ENCODE measurements around the gene GPR183.

GPR183 gene

DNA sequence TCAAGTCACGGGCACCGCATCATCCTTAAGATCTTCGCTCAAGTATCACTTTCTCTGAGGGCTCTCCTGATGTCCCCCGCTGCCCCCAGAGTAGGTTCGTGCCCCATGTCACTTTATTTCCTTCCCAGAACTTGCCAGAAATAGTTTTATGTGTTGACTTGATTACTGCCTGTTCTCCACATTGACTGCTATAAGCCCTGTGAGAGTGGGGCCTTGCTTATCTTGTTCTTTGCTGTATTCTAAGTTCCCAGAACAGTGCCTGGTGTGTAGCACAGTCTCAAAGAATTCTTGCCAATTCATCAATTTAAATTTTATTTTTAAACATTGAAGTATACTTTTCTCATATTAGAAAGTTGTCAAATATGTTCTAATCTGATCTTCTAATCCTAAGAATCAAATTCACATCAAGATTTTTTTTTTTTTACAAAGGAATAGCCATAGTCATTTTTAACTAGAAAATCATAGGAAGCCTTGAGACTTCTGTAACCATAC lies 32.1 kb upstream of the GPR183 start:
- DNase-seq (ENCODE audit: low spot score), result no peak

DNA sequence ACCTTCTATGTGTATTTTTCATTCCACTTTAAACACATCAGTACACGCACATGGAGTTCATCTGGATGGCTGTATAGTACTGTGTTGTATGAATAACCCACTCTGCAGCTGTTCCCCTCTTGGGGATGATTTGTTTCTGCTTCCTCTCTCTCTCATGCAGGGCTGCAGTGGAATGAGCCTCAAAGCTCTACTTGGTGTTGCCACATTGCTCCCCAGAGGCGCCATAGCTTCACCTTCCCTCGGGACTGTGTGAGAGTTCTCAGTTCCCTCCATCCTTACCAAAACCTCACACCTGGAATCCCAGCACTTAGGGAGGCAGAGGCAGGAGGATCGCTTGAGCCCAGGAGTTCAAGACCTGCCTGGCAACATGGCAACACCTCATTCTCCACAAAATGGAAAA lies 28.4 kb upstream of the GPR183 start:
- no peak for DNase-seq (ENCODE audit: low spot score)

DNA sequence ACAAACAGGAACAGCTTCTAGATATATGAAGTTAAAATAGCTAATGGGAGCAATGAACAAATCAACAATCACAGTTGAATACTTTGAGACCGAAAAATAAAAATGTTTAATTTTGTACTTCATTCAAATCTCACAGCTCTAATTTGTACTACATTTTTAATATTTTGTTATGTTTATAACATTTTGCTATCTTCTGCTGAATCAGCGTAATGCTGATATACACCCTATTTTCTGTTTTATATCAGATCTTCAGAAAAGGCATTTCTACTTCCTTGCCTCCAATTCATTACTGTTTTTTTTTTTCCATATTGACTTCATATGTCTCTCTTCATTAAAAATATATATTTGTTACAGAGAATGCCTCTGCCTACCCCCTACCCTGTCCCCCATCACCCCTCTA lies 27.9 kb upstream of the GPR183 start:
- no peak for DNase-seq (ENCODE audit: low spot score)

DNA sequence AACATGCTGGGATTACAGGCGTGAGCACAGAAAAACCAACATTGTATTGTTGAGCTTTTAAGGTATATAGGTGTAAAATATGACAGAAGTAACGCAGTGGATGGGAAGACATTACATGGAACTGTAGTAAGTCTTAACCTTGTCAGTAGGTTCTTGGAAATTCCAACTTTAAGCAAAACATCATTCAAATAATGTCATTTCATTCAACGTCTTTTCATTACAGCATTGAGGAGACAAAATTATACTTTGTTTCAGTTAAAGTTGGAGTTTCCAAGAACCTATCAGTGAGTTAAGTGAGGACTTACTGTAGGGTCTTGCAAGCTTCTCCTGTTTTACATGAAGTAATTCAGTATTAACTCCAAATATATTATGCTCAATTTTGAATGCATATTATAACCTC lies 27.0 kb upstream of the GPR183 start:
- DNase-seq (ENCODE audit: low spot score), result no peak

DNA sequence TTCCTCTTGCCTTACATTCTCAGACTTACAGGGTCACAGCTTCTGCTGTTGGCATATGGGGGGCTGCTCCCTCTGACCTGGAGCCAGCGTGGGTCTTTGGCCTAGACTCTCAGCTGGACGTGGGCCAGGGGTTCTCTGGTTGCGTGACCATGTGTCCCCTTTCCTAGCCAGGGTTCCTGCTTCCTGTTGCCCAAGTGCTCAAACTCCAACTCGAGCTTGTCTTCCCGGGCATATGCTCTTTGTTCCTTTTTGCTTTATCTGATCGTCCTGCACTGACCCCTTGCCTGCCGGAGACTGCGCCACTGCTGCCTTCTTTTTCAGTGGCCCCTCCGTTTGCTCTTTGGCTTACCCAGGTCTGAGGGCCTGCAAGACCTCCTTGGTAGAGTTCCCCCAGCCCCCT lies 25.3 kb upstream of the GPR183 start:
- no peak for DNase-seq (ENCODE audit: low spot score)

DNA sequence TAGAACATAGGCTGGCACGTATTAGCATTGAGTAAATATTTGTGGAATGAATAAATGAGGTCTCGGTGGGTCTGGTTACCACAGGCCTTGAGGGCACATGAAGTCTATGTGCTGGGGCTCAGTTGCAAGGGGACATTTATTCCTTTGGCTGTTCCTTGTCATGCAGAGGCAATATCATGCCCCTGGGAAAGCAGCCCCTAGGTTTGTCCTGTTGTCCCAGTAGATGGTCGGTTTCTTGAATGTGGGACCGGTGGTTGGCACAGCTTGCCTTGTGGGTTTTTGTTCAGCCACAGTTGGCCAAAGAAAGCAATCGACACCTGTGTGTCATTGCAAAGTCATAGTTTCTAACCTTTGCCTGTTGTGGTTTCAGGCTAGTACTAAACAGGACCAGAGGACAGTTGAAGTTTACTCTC lies 24.7 kb upstream of the GPR183 start:
- DNase-seq (ENCODE audit: low spot score), result no peak

DNA sequence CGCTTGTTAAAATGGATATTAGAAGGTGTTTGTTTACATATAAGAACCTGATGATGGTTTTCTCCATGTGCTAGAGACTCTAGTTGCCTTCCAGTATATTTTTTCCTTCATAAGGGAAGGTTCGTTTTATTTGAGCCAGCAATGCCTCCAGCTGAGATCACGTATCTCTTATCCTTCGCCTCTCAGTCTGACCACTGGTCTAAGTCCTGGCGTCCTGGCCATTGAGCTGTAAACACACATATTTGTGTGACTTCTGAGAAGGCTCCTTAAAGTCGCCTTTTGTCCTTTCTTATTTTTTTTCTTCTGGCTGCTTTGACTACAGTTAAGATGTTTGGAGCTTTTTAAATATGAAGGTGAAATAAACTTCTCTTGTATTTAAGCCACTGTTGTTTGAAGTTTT lies 23.7 kb upstream of the GPR183 start:
- DNase-seq (ENCODE audit: low spot score), result no peak

DNA sequence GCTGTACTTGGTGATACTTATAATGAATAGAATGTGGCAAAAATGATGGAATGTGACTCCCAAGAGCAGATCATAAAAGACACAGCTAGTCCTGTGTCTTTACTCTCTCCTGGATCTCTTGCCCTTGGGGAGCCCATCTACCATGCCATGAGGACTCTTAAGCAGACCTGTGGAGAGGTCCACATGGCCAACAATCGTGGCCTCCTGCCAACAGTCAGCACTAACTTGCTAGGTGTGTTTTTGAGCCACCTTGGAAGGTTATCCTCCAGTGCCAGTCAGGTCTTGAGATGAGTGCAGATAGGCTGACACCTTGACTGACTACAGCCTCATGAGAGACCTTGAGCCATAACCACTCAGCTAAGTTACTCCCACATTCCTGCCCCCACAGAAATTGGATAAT lies 22.3 kb upstream of the GPR183 start:
- no peak for DNase-seq (ENCODE audit: low spot score)

DNA sequence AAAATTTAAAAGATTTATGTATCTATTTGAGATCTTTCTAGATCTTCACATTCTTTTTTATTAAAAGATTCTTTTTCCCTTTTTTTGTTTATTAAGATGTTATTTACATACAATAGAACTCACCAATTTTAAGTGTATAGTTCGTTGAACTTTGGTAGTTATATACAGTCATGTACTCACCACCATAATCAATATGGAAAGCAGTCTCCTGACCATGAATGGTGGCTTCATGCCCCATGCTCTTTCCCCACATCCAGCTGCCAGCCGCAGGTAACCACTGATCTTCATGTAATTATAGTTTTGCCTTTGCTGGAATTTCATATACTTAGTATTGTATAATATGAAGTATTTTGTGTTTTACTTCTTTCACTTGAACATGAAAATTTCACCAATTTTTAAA lies 20.6 kb upstream of the GPR183 start:
- no peak for DNase-seq (ENCODE audit: low spot score)

DNA sequence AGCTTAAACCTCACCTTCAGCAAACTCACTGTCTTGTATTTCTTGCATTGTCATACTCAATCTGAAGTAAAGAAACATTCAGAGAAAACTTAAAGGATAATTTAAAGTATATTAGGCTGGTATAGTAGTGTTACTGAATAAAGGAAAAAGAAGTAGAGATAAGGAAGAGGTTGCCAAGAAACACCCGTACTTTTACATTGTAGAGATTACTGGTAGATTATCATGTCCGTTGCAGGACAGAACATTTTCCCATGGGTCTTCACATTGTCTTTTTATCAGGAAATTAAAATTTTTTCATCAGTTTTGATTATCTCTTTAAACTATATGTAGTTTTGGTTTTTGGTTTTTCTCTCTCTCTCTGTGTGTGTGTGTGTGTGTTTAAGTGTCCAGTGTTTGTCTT lies 19.9 kb upstream of the GPR183 start:
- DNase-seq (ENCODE audit: low spot score), result no peak

DNA sequence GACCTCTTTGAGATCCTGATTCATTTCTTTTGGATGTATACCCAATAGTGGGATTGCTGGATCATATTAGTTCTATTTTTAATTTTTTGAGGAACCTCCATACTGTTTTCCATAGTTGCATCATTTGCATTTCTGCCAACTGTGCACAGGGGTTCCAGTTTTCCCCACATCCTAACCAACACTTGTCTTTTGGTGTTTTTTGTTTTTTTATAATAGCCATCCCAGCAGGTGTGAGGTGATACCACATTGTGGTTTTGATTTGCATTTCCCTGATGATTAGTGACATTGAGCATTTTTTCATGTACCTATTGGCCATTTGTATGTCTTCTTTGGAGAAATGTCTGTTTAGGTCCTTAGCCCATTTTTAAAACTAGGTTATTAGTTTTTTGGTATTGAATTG lies 18.8 kb upstream of the GPR183 start:
- no peak for DNase-seq (ENCODE audit: low spot score)

DNA sequence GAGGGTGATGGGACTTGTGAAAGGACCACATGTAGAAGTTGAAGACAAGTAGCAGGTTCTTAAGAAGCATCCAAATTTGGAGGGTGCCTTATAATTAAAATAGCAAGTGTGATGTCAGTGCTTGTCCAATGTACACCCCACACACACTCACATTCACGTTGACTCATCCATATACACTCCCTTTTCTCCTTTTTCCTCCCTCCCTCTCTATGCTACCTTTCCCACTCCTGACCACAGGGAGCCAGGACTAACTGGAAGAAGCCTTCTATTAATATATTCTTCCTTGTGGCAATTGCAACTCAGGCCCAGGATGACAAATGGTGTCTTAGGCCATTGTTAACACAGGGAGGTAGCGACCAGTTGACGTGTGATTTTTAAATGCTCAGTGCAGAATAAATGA lies 16.3 kb upstream of the GPR183 start:
- no peak for DNase-seq (ENCODE audit: low spot score)

DNA sequence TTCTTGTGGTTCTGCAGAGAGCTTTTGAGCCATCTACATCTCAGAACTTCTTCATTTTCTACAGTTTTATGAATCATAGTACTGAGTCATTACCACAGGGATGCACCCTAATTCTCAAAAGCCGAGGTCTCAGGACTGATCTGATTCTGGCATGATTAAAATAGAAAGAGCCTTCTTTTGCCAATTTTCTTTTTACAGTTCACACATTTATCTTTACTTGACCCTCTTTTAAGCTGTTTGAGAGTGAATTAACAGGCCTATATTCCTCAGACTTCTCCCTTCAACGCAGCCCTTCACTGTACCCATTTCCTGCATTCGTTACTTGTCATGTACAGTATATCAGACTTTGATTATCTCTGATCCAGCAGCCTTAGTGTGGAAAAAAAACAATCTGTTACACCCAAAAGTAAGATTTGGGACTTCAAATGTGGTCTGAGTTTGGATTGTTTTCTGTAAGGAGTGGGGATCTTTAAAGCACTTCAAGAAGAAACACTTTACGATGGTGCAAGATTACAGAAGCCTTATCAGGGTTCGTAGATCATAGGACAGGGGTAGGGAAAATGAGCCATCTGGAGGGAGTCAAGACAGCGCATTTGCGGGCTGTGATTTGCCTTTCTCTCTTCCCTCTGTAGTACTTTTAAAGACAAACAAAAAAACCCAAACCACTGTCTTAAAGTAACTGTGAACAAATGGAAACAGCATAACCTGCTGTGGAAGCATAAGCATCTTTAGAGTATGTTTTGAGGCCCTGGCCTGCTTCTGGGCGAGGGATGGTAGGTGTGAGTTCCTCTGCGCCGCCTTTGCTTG lies 15.3 kb upstream of the GPR183 start:
- DNase-seq (ENCODE audit: low spot score), result no peak

DNA sequence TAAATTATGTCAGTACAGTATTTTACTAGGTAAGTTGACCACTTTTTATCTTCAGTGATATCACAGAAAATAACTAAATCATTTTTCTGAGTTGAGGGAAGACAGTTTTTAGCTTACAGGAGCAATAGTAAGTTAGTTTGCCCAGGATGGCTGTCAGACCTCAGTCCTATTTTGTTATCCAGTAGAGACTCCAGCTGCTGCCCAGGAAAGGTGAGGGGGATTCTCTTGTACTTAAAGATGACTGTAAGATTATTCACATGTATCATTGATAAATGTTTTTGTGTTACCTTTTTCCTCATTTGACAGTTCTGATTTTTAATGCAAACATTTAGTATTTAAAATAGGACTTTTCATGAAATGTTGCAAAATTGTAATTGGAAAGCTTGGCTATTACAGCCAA lies 14.5 kb upstream of the GPR183 start:
- DNase-seq (ENCODE audit: low spot score), result no peak

DNA sequence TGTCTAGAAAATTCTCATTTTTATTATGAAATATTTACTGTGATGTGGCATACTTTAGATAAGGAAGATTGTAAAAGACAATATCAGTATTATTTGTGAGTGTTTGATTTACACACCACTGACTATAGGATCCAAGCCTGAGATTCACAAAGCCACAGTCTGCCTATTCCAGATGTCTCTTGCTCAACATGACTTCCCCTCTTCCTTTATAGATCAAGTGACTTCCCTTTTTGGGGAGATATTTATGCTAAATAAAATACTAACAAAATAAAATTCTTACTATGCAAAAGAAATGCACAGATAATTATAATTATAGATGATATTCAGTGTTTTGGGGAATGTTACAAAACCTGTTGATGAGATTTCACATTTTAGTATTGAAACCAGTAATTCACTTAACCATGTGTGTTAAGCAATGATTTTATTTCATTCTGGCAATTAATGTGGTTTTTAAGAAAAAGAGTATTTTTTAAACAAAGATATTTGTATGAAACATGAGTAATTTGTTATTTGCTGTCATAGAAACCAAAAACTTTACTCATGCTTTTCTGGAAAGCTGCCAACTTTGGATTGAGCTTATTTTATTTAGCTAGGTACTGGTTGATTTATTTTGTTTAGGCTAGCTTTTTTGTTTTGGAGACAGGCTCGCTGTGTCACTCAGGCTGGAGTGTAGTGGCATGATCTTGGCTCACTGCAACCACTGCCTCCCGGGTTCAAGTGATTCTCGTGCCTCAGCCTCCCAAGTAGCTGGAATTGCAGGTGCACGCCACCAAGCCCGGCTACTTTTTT lies 13.7 kb upstream of the GPR183 start:
- no peak for DNase-seq (ENCODE audit: low spot score)

DNA sequence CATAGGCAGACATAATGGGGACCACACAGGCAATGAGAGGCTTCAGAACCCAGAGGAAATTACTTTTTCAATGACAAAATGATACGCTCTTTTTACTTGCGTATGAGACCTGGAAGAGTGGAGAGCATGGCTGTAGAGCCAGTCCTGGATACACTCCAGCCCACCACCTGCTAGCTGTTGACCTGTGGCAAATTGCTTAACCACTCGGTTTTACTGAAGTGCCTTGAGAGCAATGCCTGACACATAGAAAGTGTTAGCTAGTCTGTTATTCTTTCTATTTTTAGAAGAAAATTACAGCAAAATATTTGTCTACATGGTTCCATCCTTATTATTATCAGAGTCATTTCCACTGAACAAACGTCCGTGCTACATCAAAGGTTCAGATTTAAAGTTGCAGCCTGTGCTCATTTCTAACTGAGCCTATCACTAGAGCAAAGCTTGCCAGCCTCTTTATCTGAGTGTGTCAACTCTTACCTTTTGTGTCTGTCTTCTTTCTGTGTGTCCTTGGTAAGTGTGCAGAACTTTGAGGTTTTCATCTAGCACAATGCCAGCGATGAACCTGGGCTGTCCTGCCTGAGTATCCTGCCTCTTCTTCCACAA lies 9.6 kb upstream of the GPR183 start:
- no peak for DNase-seq (ENCODE audit: low spot score)

DNA sequence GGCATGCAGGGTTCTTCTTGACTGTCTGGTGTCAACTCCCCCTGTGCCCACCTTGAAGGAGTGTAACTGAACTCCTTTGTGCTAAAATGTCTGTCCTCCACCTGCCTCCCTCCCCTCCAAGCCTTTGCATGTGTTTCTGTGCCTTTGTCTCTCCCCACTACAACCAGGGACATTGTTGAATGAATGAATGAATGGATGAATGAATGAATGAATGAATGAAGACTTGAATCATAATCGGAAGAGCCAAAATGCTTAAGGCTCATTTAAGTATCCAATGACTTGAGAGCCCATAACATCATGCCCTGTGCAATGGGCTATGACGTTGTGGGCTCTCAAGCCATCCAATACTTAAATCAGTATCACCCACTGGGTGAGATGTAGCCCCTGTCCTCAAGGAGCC lies 9.0 kb upstream of the GPR183 start:
- DNase-seq (ENCODE audit: low spot score), result no peak

DNA sequence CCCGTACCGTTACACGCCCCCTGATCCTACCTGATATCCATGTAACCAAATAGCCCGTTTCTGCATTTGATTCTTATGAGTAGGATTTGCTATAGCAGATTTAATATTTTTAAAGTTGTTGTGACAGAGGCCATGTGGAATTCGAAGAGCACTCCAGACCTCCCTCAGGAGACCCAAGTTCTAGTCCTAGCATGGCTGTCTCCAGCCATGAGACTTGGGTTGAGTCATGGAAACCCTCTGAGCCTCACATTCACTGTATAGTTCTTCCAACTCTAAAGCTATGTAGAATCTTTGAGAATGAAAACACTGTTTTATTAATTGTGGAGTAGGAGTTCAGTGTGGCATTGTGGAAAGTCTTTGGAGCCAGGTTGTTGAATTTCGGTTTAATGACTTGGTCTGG lies 8.0 kb upstream of the GPR183 start:
- no peak for DNase-seq (ENCODE audit: low spot score)

DNA sequence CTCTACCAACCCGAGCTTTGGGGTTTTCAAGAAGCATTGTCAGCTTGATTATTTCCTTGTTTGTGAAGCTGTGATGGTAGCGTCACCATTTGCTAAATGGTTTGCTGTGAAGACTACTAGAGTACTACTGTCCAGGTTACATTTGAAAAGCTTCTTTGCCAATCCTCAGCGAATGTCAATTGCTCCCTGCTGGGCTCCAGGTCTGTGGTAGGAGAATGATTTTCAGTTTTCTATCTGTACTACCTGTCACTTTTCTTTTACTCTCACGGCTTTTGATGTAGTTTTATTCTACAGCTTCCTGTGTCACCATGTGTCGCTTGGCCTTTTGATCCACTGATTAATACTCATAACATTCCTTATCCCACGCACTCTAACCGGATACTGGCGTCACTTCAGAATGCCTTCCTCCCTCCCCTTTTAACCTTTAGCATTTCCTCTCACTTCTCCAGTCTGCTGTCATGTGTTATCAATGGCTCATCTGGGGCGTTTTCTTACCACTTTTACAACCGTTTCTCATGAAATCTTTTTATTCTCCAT lies 7.5 kb upstream of the GPR183 start:
- no peak for DNase-seq (ENCODE audit: low spot score)

DNA sequence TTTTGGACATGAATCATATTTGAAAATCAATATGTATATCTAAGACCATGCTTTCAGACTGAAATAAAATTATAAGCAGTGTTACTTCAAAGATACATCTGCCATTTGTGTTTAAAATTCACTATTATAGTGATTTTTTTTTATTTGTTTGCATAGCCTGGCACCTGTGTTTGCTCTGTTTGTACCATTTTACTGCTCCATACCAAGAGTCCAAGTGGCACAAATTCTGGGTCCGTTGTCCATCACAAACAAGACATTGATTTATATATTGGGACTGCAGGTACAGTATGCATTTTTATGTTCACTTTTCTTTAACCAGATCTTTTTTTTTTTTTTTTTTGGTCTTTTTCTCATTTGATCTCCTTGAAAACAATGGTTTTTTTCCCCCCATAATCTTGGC lies 6.7 kb upstream of the GPR183 start:
- DNase-seq (ENCODE audit: low spot score), result no peak

DNA sequence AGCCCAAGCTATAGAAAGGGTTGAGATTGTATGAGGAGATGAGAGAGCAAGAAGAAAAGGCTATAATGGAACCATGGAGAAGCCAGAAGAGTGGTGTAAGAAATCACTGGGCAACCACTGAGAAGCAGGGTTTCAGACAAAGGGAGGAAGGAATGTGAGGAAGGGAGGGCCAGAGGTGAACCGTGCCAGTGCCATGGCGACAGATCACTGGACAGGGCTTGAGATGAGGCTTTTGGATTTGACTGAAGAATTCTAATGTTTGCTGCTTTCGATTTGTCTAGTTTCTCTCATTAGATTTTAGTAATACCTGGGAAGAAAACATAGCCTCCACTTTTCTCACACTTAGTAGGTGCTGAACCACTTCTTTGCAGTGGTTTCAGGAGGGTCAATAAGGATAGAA lies 6.3 kb upstream of the GPR183 start:
- no peak for DNase-seq (ENCODE audit: low spot score)

DNA sequence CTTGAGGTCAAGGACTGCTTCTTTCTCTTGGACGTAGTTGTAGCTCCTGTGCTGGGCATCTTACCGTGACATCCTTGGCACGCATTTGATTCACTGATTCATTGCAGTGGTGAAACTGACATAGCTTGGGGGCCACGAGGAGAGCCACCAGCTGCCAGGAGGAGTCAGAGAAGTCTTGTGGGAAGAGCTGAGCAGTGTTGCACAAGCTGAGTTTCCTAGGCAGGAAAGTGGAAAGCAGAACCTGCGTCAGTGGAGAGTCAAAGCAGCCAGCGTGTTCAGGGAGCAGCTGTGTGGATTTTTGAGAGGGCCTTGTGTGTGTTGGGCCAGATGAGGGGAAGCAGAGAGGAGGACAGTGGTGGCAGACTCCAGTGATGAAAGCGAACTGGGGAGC lies 5.3 kb upstream of the GPR183 start:
- DNase-seq (ENCODE audit: low spot score), result peak; percentile 70
